ENCODE data around the gene RNF8.

GRCh38 chr6:37362101-37362828 is 8.5 kb downstream of the RNF8 start:
- TF ChIP-seq TAF1 (IDR thresholded peaks at IDR 0.05; ENCODE audit: low read depth, low read length), result no peak
- no peak for TF ChIP-seq POLR2A (IDR thresholded peaks at IDR 0.05; ENCODE audit: low read depth, low read length)
- no peak for TF ChIP-seq POLR2AphosphoS5 (IDR thresholded peaks at IDR 0.05; ENCODE audit: low read depth, low read length)
- no peak for TF ChIP-seq SPI1 (IDR thresholded peaks at IDR 0.05; ENCODE audit: low read depth, low read length)
- TF ChIP-seq PAX5 (IDR thresholded peaks at IDR 0.05; ENCODE audit: insufficient read depth, low read length, severe bottlenecking), result no peak
- no peak for TF ChIP-seq POU2F2 (IDR thresholded peaks at IDR 0.05; ENCODE audit: low read depth, low read length)
